Activated CD4-positive, alpha-beta T cell treated with anti-CD3 and anti-CD28 coated beads, Interleukin-2, amount 50 U/mL, for 1 hour (primary cell): ENCODE measurements around the gene PRKN.

ENCODE experiments used
- DNase-seq: peaks from one replicate; pipeline ENCODE4 v3.0.0-alpha.2; 2020

Gene PRKN

GRCh38 chr6:162671580-162672165, 55.9 kb downstream of the PRKN start:
- no peak for DNase-seq

GRCh38 chr6:162670345-162670744, 57.2 kb downstream of the PRKN start:
- no peak for DNase-seq

- DNase-seq = no peak
Observed at GRCh38 chr6:162666246-162666645, 61.3 kb downstream of the PRKN start.

GRCh38 chr6:162653808-162654207, 73.8 kb downstream of the PRKN start:
- DNase-seq = no peak

- no peak for DNase-seq
Observed at GRCh38 chr6:162651505-162651904, 76.1 kb downstream of the PRKN start.

GRCh38 chr6:162649271-162649670, 78.3 kb downstream of the PRKN start:
- no peak for DNase-seq

GRCh38 chr6:162644153-162644552, 83.4 kb downstream of the PRKN start:
- DNase-seq = no peak

- no peak for DNase-seq
Observed at GRCh38 chr6:162640756-162641155, 86.8 kb downstream of the PRKN start.

- DNase-seq = no peak
Observed at GRCh38 chr6:162639951-162640350, 87.6 kb downstream of the PRKN start.

- no peak for DNase-seq
Observed at GRCh38 chr6:162638931-162639574, 88.5 kb downstream of the PRKN start.

- no peak for DNase-seq
Observed at GRCh38 chr6:162637317-162637716, 90.2 kb downstream of the PRKN start.

GRCh38 chr6:162636167-162636566, 91.4 kb downstream of the PRKN start:
- DNase-seq = no peak

GRCh38 chr6:162631546-162631945, 96.0 kb downstream of the PRKN start:
- no peak for DNase-seq

- DNase-seq = no peak
Observed at GRCh38 chr6:162630069-162630468, 97.5 kb downstream of the PRKN start.

- no peak for DNase-seq
Observed at GRCh38 chr6:162627825-162628224, 99.7 kb downstream of the PRKN start.

GRCh38 chr6:162627362-162627761, 100.2 kb downstream of the PRKN start:
- DNase-seq = no peak

- no peak for DNase-seq
Observed at GRCh38 chr6:162626869-162627268, 100.7 kb downstream of the PRKN start.

- DNase-seq = no peak
Observed at GRCh38 chr6:162625846-162626540, 101.6 kb downstream of the PRKN start.

- DNase-seq = no peak
Observed at GRCh38 chr6:162622572-162622971, 105.0 kb downstream of the PRKN start.

GRCh38 chr6:162621246-162621645, 106.3 kb downstream of the PRKN start:
- no peak for DNase-seq

- DNase-seq = no peak
Observed at GRCh38 chr6:162620073-162620472, 107.5 kb downstream of the PRKN start.

GRCh38 chr6:162618448-162619002, 109.0 kb downstream of the PRKN start:
- no peak for DNase-seq

- DNase-seq = no peak
Observed at GRCh38 chr6:162615016-162615705, 112.4 kb downstream of the PRKN start.
